ENCODE data around the gene MYH14.
A peak's percentile ranks its signal among the peaks of the same experiment; 100 is the strongest.
"Not testable (repeated sequence)": the region's sequence is repeated elsewhere in the genome, so short reads cannot be mapped to it uniquely, and the experiment has no call there.

The MYH14 gene

DNA sequence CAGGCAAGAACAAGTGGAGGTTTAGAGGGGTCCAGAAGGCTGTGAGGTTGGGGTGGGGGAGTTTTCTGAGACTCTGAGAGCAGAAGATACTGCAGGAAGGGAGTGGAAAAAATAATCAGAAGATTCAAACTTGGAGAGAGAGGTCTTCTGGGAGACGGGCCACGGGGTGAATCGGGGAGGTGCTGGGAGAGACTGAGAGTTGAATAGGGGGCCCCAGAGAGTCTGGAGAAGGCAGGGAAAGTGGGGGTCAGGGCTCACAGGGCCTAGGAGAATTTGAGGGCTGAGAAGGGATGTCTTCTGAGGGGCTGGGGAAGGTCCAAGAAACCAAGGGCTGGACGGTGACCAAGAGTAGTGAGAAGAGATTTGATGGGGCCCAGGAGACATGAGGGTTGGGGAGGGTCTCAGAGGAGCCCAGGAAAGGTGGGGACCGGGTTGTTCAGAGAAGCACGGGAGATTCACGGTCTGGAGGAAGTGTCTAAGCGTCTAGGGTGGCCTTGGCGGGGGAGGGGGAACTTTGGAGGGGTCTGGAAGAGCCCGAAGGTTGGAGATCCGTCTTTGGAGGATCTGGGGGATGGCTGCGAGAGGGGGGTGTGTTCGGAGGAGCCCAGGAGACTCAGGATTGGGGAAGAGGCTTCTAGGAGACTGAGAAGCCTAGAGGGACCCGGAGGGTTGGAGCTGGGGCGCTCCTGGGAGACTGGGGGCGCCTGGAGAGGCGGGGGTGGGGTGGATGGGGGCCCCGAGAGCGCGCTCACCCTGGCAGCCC lies 124.2 kb downstream of the MYH14 start:
- DNase-seq (ENCODE audit: low read depth): no peak
- H3K4me3 ChIP-seq (ENCODE audit: low read length): no peak overlapping the region
- TF ChIP-seq, protein P1, sequence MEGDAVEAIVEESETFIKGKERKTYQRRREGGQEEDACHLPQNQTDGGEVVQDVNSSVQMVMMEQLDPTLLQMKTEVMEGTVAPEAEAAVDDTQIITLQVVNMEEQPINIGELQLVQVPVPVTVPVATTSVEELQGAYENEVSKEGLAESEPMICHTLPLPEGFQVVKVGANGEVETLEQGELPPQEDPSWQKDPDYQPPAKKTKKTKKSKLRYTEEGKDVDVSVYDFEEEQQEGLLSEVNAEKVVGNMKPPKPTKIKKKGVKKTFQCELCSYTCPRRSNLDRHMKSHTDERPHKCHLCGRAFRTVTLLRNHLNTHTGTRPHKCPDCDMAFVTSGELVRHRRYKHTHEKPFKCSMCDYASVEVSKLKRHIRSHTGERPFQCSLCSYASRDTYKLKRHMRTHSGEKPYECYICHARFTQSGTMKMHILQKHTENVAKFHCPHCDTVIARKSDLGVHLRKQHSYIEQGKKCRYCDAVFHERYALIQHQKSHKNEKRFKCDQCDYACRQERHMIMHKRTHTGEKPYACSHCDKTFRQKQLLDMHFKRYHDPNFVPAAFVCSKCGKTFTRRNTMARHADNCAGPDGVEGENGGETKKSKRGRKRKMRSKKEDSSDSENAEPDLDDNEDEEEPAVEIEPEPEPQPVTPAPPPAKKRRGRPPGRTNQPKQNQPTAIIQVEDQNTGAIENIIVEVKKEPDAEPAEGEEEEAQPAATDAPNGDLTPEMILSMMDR (conservative IDR thresholded peaks at IDR 0.05; ENCODE audit: low read depth, low read length): no peak

DNA sequence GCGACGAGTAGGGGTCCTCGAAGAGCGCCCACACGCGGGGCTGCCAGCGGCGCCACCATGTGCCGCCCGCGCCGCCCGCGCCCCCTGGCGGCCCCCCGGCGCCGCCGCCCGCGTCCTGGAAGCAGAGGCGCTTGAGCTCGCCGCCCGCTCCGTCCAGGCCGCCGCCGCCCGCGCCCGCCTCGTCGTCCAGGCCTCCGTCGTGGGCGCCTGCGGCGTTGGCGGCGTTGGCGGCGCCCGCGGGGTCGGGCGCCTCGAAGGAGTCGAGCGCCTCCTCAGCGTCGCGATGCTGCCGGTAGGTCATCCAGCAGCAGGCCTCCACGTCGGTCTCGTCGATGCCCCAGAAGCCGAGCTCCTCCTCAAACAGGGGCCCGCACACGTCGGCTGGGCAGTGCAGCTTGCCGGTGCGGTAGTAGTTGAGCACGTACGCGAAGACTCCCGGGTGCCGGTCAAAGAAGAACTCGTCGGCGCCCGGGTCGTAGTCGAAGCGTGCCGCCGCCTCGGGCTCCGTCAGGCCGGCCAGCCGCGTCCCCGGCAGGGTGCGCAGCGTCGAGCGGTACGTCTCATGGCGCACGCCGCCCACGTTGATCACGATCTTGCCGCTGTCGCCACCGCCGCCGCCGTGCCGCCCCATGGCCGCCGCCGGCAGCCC lies 124.9 kb downstream of the MYH14 start:
- no peak for DNase-seq (ENCODE audit: low read depth)
- TF ChIP-seq, protein P1 (conservative IDR thresholded peaks at IDR 0.05; ENCODE audit: low read depth, low read length): no peak
- no peak overlapping the region for H3K4me3 ChIP-seq (ENCODE audit: low read length)

DNA sequence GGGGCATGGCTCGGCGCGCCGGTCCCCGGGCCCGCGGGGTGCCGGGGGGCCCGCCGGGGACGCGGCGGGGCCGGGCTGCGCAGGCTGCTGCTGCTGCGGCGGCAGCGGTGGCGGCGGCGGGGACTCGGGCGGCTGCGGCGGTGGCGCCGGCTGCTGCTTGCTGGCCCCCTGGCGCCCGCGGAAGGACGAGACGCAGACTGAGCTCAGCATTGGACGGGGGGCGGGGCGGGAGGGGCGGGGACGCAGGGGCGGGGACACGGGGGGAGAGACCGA lies 125.4 kb downstream of the MYH14 start:
- TF ChIP-seq, protein P1 (conservative IDR thresholded peaks at IDR 0.05; ENCODE audit: low read depth, low read length): peak; percentile 3
- no peak overlapping the region for H3K4me3 ChIP-seq (ENCODE audit: low read length)
- no peak for DNase-seq (ENCODE audit: low read depth)

DNA sequence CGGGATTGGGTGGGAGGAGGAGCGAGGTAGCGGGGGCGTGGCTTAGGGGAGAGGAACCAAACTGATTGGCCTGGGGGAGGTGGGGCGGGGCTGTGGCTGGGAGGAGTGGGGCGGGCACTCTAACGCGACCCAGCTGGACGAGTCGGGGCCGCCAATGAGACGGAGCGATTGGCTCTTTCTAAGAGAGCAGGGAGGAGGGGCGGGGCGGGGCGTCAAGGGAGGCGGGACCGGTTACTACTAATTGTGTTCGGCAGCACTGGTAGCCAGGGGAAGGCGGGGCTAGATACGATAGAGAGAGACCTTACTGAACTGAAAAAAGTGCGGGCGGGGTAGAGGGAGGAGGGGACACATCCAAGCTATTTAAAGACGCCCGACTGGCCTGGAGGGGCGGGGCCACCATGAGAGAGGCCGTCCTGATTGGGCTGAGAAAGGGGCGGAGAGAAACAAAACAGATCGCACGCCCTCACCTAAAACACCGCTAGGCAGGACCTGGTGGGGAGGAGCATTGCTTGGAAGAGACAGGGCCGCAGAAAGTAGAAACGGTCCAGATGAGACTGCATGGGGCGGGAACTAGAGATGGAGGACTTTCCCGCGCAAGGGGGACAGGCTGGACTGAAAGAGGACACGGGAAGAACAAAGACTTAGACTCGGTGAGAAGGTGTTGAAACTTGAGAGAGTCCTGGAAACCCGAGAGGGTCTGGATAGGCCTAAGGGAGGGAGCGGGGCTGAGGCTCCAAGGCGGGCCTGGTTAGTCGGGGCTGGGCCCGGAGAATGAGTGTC lies 125.9 kb downstream of the MYH14 start, which contains the start of gene KCNC3:
TSS of gene KCNC3 (minus strand) at position 232 of the 780 bp plus-strand sequence. CDS start 295 bp downstream, outside the sequence.
- TF ChIP-seq, protein P1 (conservative IDR thresholded peaks at IDR 0.05; ENCODE audit: low read depth, low read length): no peak
- DNase-seq (ENCODE audit: low read depth): peak; percentile 90
- peak within 1 kb of the TSS; percentile 26 for H3K4me3 ChIP-seq (ENCODE audit: low read length)

DNA sequence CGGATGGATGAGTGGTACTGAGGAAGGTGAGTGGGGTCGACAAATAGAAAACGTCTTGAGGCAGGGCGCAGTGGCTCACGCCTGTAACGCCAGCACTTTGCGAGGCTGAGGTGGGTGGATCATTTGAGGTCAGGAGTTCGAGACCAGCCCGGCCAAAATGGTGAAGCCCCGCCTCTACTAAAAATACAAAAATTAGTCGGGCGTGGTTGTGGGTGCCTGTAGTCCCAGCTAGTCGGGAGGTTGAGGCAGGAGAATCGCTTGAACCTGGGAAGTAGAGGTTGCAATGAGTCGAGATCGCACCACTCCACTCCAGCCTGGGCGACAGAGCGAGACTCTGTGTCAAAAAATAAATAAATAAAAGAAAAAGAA lies 126.5 kb downstream of the MYH14 start:
- peak overlapping the region; percentile 26 for H3K4me3 ChIP-seq (ENCODE audit: low read length)

DNA sequence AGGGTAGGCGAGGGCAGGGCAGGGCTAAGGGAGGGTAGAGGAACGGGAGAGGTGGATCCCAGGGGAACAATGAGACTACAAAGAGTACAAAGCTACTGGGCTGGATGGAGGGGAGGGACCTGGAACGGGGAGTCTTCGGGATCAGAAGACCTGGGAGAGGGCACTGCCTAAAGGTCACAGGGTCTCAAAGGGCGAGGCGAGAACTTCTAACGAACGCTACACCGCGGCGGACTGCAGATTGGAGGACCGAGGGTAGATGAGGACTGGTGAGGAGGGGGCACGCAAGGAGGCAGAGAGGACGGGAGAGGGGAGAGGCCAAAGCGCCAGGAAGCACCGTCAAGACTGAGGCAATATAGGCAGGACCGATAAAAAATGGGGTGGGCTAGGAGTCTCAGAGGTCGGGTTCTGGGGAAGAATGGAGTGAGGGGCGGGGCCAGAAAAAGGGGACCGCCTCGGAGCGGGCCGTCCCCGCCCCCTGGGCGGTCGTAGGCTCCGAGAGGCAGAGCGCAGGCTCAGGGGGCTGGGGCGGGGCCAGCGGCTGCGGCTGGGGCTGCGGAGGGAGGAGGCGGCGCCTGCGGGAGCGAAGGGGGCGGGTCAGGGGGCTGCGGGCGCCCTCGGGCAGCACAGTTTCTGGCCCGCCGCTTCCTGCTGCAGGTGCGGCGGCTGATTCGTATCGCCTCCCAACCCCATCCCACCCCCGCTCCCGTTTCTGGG lies 127.1 kb downstream of the MYH14 start:
- DNase-seq (ENCODE audit: low read depth): no peak
- peak overlapping the region; percentile 43 for H3K4me3 ChIP-seq (ENCODE audit: low read length)
- TF ChIP-seq, protein P1 (conservative IDR thresholded peaks at IDR 0.05; ENCODE audit: low read depth, low read length): no peak

More for the DNA sequence above, 126.5 kb downstream of the MYH14 start:
- not testable (repeated sequence) for DNase-seq (ENCODE audit: low read depth)

All from retinal pigment epithelial cell (primary cell).